ENCODE data around the gene SPTBN2.

- no peak for TF ChIP-seq POLR2AphosphoS5 (IDR thresholded peaks at IDR 0.05; ENCODE audit: insufficient read depth in 1 of 2, low read depth in 1 of 2)
- TF ChIP-seq CTCF (IDR thresholded peaks at IDR 0.05), result no peak
- no peak for TF ChIP-seq POLR2A (IDR thresholded peaks at IDR 0.05)
Measured at GRCh38 chr11:66653123-66653522, 75.9 kb downstream of the SPTBN2 start.

Measured in vagina (tissue), 2 donors.